ENCODE data around the gene ZNF598. TPM values are rescaled to one million over a fixed set of nuclear protein-coding genes. Genes with fewer than 3 reads are reported as not detected.

ZNF598 gene
- total and polyA plus RNA-seq, 10 of the 15 experiments (the other 5 are each of a cell fraction or from before 2014, with no cell fraction given) = 0.08 to 74.0 (median 14.4) TPM

DNA sequence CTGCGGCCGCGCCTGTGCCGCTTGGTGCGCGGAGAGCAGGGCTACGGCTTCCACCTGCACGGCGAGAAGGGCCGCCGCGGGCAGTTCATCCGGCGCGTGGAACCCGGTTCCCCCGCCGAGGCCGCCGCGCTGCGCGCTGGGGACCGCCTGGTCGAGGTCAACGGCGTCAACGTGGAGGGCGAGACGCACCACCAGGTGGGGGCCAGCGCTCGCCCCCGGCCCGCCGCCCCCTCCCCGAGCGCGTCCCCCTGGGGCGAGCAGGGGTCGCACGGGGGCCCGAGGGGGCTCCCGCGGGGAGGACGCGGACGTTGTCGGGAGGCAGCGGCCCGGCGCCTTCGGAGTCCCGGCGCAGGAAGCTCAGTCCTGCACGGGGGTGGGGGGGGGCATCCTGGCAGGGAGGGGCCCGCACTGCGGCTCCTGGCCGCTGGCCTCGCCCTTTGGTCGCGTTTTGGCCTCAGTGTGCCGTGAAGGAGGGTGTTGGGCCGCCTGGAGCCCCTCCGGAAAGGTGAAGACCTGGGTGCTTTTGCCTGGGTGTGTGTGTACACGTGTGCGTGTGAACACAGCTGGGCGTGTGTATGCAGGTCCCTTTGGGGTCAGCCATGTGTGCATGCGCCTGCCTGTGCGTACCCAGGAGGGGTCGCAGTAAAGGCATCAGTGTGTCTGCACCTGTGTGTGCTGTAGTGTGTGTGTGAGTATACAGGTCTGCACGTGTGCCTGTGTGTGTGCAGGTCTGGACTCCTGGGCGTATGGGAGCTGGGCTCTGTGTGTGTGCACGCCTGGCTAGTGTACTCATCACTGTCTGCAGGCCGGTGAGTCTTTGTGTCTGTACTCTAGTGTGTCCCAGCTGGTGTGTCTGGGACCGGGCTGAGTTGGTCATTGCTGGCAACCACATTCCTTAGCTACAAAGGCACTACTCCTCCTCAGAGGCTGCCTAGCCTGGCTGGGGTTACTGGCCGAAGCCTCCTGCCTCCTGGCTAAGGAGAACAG is 17.7 kb upstream of the ZNF598 start (continued):
- TF ChIP-seq, protein P1, sequence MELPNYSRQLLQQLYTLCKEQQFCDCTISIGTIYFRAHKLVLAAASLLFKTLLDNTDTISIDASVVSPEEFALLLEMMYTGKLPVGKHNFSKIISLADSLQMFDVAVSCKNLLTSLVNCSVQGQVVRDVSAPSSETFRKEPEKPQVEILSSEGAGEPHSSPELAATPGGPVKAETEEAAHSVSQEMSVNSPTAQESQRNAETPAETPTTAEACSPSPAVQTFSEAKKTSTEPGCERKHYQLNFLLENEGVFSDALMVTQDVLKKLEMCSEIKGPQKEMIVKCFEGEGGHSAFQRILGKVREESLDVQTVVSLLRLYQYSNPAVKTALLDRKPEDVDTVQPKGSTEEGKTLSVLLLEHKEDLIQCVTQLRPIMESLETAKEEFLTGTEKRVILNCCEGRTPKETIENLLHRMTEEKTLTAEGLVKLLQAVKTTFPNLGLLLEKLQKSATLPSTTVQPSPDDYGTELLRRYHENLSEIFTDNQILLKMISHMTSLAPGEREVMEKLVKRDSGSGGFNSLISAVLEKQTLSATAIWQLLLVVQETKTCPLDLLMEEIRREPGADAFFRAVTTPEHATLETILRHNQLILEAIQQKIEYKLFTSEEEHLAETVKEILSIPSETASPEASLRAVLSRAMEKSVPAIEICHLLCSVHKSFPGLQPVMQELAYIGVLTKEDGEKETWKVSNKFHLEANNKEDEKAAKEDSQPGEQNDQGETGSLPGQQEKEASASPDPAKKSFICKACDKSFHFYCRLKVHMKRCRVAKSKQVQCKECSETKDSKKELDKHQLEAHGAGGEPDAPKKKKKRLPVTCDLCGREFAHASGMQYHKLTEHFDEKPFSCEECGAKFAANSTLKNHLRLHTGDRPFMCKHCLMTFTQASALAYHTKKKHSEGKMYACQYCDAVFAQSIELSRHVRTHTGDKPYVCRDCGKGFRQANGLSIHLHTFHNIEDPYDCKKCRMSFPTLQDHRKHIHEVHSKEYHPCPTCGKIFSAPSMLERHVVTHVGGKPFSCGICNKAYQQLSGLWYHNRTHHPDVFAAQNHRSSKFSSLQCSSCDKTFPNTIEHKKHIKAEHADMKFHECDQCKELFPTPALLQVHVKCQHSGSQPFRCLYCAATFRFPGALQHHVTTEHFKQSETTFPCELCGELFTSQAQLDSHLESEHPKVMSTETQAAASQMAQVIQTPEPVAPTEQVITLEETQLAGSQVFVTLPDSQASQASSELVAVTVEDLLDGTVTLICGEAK (IDR thresholded peaks at IDR 0.05; ENCODE audit: borderline replicate concordance) = no peak
- TF ChIP-seq, protein P2, sequence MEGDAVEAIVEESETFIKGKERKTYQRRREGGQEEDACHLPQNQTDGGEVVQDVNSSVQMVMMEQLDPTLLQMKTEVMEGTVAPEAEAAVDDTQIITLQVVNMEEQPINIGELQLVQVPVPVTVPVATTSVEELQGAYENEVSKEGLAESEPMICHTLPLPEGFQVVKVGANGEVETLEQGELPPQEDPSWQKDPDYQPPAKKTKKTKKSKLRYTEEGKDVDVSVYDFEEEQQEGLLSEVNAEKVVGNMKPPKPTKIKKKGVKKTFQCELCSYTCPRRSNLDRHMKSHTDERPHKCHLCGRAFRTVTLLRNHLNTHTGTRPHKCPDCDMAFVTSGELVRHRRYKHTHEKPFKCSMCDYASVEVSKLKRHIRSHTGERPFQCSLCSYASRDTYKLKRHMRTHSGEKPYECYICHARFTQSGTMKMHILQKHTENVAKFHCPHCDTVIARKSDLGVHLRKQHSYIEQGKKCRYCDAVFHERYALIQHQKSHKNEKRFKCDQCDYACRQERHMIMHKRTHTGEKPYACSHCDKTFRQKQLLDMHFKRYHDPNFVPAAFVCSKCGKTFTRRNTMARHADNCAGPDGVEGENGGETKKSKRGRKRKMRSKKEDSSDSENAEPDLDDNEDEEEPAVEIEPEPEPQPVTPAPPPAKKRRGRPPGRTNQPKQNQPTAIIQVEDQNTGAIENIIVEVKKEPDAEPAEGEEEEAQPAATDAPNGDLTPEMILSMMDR (IDR thresholded peaks at IDR 0.05 in 2 of 3, conservative IDR thresholded peaks at IDR 0.05 in 1 of 3; ENCODE audit: control insufficient read depth in 2 of 3, extremely low read depth in 1 of 3, insufficient read depth in 1 of 3, low read depth in 3 of 3, low read length in 3 of 3) = peak in 1 of 3 experiments; percentile 14; a peak in 1 of 6 replicates
- no peak for TF ChIP-seq TCF7 (IDR thresholded peaks at IDR 0.05; ENCODE audit: borderline replicate concordance)
